TTC549 (cell line): Measurements from ENCODE around the gene DNAH17.
"Not testable (repeated sequence)": the region's sequence is repeated elsewhere in the genome, so short reads cannot be mapped to it uniquely, and the experiment has no call there.

Experiments
- FAIRE-seq: peaks from 2 replicates; lab custom pipeline; 2012; peaks lifted over from hg19 to GRCh38; lab: Jason Lieb, UNC

Gene DNAH17

DNA sequence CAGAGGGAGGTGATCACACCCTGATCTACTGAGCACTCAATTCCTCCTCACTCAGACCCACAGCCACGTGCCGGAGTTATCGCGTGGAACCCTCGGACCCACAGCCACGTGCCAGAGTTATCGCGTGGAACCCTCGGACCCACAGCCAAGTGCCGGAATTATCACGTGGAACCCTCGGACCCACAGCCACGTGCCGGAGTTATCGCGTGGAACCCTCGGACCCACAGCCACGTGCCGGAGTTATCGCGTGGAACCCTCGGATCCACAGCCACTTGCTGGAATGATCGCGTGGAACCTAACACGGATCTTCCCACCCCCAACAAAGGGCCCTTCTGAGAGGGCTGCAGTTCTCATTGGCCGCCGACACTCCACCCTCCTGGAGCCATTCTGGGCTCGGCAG is 101.0 kb downstream of the DNAH17 start:
- FAIRE-seq: no peak

DNA sequence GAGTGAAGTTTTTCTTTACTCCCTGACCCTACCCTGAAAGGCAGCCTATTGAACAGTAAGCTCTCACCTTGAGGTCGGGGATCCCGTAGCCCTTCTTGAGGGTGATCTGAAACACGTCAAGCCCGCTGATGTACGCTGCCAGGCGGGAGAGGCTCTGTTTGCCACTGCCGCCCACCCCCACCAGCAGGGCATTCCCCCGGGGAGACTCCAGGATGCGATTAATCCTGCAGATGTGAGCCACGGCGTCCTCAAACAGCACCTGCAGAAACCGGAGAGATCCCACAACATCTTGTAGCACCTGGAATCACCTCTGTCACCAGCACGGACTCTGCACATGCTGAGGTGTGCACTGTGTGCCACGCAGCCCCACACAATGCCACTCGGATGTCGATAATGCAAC is 102.0 kb downstream of the DNAH17 start:
- FAIRE-seq: no peak

DNA sequence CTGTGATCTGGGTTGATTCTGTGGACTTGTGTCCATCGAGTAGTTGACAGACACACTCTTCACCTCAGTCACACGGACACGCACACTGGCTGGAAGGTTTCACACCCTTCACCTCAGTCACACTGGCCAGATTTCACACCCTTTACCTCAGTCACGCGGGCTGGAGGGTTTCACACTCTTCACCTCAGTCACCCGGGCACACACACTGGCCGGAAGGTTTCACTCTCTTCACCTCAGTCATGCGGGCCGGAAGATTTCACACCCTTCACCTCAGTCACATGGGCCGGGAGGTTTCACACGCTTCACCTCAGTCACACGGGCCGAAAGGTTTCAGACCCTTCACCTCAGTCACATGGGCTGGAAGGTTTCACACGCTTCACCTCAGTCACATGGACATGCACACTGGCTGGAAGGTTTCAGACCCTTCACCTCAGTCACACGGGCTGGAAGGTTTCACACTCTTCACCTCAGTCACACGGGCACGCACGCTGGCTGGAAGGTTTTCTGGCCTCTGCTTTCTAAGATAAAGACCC is 102.5 kb downstream of the DNAH17 start:
- no peak for FAIRE-seq

DNA sequence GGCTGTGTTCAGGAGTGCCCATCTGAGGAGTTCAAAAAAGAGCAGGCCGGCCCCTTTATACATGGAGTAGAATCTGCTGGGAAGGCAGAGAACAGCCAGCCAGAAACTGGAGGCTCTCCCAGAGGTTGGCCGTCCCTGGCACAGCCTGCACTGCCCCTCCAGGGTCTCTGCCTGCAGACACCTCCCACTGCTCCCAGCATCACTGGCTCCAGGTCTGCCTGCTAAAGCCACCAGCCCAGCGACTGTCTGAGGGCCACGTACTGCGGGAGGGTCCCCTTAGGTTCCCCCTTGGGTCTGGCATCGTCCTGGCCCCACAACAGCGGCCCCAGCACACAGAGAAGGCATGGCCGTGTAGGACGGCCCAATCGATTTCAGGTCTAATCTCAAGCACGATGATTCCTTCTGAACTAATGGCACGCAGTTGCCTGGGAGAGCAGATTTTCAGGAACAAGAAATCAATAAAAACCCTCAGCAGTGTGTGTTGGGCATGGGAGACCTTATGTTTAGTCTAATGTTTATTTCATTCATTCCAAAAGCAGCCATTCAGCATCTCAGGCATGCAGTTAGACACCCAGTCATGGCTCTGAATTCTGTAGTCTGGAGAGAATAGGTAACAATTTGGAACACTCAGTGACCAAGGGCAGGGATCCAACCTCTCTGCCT is 103.1 kb downstream of the DNAH17 start:
- FAIRE-seq: no peak

DNA sequence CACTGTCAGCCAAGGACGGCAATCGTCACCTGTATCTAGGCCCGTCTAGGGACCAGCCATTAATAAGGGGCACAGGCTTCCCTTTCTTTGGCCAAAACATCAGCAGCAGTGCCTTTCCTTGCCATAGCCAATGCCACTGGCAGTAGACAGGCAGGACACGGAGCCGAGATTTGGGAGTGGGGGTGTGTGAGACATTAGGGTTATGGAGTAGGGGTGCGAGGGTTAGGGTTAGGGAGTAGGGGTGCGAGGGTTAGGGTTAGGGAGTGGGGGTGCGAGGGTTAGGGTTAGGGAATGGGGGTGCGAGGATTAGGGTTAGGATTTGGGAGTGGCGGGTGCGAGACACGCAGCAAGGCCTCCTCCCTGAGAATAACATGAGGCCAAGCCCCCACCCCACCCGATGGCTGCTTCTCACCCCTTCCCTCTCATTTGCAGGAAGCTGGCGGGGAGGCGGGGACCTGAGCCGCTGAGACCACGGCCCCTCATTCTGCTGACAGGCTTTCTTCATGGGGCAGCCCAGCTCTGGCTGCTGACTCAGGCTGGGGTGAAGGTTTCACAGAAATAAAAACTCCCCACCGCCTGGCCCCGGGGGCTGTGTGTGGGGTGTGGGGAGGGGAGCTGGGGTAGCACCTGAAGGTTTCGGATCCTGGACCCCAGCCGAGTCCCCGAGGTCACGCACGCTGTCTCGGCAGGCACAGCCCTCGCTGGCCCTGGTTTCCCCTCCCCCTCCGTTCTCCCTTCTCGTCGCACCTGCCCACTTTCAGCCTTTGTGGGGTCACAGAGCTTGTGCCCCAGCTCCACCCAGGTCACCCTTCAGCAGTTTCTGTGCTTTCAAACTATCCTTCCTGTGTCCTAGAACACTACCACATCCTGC is 104.9 kb downstream of the DNAH17 start:
- no peak for FAIRE-seq

DNA sequence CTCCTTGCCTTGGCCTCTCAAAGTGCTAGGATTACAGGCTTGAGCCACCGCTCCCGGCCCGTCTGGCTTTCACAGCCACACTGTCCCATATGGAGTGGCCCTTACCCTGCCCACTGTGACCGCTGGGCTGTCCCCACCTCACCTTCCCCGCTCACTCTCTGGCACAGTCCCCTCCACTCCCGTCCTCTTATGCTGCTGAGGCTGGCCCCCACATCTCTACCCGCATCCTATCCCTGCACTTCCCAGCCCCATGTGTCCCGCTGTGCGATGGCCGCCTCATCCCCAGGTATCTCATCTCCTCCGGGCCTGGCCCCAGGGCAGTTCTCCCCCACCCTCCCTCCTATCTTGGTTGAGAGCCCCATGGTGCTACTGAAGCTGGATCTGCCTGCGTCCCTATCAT is 105.6 kb downstream of the DNAH17 start:
- no peak for FAIRE-seq

DNA sequence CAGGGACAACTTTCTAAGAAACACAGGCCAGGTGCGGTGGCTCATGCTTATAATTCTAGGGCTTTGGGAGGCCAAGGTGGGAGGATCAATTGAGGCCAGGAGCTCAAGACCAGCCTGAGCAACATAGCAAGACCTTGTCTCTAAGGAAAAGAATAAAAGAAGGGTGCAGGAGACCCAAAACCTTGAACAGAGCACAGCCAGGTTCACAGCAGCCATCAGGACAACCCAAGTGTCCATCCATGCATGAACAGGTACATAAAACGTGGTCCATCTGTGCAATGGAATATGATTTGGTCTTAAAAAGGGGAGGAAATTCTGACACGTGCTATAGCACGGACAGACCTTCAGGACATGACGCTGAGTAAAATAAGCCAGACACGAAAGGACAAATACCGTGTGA is 107.8 kb downstream of the DNAH17 start:
- no peak for FAIRE-seq

DNA sequence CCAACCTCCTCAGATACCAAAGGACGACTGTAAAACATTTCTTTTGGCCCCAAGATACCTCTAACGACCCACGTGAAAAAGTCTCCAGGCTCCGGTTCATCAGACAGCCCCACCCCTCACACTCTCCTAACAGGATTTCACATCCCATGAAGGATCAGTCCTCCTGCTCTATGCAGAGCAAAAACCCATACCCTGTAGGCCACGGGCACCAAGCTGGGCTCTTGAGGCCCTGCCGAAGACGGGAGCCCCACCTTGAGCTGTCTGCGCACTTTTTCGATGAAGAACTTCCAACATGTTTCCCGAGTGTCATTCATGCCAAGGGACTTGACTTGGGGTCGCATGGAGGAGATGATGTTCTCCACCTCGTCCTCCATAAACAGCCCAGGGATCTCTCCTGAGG is 108.8 kb downstream of the DNAH17 start:
- no peak for FAIRE-seq

DNA sequence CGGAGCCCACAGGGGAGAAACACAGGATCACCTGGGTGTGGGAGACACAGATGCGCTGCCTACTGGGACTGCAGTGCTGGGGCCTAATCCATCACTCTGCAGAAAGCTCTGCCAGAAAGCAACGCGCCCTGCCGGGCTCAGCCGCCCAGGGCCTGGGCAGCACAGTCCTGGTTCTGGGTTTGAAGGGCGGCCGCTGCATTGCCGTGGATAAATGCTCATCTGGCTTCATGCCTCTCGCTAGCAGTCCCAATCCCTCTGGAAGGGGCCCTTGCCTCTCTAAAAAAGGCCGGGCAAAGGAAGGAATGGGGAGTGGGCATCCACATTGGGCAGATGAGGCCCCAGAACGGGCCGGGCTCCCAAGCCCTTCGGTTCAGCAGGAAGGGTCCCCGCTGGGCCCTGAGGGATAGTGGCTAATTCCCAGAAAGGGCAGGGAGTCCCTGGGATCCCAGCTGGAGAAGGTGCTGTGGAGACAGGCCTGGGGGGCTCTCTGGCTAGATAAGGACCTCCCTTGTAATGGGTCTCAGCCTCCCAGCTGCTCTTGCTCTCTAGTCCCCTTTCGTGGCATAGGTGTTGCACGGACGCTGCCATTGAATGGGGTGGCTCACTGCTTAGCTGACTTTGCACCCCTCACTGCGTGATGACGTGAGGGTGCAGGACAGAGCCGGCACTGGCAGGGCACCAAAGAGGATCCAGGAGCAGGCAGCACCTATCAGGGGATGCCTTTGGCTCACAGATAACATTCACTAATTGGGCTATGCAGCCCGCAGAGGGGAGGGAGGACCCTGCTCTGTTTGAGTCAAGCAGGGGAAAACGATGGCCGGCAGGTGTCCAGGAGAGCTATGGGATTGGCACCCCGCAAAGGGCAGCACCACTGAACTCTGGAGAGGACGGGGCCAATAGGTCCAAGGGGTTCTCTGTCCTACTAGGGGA is 110.1 kb downstream of the DNAH17 start:
- no peak for FAIRE-seq

DNA sequence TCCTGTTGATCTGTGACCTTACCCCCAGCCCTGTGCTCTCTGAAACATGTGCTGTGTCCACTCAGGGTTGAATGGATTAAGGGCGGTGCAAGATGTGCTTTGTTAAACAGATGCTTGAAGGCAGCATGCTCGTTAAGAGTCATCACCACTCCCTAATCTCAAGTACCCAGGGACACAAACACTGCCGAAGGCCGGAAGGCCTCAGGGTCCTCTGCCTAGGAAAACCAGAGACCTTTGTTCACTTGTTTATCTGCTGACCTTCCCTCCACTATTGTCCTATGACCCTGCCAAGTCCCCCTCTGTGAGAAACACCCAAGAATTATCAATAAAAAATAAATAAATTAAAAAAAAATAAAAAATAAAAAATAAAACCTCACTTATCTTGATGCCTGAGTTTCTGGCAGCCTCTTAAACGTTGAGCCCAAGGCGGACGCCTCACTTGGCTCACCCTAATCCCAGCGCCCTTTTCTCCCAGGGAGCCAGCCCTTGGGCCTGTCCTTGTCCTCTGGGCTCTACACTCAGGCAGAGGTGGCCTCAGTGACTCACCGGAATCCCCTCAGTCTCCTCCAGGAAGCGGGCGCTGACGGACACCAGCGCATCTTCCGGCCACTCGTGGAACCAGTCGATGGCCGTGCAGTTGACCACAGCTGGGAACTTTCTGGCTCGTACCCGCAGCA is 110.9 kb downstream of the DNAH17 start:
- not testable (repeated sequence) for FAIRE-seq

DNA sequence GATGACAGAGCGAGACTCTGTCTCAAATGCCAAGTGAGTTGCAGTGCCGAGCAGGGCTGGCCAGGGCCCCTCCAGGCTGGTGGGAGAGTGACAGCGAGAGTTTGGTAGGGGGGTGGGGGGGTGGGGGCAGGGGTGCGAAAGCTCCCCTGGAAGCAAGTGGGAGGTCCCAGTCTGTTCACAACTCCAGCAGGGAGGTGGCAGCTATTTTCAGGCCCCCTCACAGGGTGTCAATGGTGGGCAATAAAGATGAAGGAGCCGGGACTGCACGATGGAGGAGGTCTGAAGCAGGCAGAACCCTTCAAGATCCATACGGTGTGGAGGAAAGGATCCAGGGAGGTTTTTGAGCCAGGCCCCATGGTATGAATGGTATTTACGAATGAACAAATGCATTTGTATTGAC is 115.0 kb downstream of the DNAH17 start:
- no peak for FAIRE-seq

DNA sequence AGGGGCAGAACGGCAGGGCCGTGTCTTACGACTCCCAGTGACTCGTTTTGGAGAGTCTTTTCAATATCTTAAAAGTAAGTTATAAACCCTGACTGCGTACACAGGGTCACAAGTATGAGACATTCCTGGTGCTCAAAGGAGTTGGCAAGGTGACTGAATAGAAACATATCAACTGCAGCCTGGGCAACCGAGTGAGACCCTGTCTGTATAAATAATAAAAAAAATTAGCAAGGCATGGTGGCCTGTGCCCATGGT is 115.5 kb downstream of the DNAH17 start:
- no peak for FAIRE-seq

DNA sequence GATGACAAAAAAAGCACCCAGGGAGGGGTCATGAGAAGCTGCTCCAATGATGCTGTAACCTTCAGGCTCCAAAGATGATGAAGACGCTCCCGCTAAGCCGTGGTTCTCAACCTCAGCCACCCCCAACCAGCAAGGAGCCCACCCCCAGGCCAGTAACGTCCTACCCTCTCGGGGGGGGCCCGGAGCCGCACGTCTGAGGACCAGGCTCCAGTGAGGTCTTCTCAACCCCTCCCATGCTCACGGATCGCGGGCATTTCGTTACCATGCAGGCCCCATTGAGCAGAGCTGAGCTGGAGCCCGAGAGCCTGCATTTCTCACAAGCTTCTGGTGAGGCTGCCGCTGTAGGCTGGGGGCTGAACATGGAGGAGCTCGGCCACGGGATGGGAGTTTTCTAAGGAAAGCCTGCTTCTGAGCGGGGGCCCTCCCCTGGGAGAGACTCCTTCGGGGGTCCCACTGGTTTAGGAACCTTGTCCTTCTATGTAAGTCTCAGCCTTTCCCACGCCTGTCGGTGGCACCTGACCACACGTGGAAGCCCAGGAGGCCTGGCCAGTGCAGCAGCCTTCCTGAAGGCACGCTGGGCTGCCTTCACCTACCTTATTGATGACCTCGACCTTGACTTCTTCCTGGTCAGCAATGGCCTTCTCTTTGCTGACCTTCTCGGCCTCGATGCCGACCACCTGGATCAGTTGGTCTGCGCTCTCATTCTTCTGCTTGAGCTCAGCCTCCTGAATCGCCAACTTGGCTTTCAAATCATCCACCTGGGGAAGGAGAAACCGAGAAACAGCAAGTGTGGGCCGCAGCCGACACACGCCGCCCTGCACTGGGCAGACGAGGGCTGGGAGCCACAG is 116.0 kb downstream of the DNAH17 start:
- no peak for FAIRE-seq

DNA sequence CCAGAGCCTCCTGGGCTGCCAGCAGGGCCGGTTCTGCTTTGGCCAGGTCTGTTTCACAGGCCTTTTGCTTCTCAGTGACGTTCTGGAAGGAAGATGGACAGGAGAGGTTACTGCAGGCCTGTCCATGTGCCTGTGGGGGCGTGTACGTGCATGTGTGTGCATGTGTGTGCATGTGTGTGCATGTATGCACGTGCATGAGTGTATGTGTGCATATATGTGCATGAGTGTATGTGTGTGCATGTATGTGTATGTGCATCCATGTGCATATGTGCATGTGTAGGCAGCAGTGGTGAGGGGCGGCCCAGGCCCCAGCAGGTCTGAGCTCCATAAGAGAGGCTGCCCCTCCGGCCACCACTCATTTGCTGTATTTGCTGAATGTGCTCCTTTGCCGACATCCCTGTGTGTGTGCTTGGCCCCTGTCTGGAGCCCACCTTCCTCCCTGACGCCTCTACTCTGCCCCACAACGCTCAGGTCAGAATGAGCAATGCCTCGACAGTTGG is 117.0 kb downstream of the DNAH17 start:
- no peak for FAIRE-seq

DNA sequence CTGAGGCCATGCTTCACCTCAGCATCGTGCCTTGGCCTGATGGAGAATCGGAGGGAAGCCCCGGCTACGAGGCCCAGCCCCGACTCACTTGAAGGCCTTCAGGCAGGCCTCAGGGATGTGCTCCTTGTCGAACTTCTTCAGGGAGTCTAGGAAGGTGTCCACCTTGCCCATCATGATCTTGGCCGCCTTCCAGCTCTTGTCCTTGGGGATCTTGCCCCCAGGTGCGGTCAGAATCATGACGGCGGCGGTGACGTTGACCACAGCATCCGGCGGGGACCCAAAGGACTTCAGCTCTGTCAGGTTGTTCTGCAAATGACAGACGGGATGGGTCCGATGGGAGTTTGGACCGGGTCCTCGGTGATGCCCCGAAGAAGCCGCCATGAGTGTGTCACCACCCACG is 117.5 kb downstream of the DNAH17 start:
- no peak for FAIRE-seq

DNA sequence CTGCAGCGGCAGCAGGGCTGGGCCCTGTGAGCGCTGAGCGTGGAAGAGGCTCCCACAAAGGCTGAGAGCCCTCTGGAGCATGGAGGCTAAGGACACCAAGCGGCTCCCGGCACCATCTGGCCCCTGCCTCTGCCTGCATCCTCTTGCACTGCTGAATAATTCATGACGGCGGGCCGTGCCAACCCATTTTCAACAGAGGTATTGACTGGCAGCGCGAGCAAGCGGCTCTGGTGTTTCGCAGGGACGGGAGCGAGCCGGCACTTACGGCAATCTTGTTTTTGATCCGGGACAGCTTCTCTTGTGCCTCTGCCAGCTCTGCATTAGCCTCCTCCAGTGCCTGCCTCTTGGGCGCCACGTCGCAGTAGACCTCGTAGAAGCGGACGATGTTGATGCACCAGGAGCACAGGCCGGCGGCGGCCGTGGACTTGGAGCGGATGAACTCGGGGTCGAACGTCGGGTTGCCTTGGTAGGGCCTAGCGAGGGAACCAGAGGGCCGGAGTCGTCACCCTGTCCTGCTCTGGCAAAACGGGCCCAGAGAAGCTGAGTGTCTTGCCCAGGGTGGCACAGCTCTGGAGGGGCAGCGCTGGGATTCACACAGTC is 118.4 kb downstream of the DNAH17 start:
- FAIRE-seq: no peak

DNA sequence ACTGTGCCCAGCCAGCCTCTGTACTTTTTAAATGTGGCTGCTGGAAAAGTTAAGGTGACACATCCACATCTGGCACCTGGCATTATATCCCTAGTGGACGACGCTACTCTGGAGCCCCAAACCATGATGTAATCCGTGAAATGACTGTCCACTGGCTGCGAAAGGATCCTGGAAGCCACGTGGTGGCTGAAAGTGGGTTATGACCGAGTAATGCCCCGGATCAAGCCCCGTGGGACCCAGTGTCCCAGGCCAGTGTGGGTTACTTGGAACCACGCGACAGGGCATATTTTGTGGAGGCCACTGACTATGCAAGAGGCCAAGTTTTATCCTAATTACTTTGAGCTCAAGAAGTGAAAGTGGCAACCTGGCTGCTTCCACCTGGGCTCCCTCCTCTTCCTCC is 119.1 kb downstream of the DNAH17 start:
- FAIRE-seq: no peak

DNA sequence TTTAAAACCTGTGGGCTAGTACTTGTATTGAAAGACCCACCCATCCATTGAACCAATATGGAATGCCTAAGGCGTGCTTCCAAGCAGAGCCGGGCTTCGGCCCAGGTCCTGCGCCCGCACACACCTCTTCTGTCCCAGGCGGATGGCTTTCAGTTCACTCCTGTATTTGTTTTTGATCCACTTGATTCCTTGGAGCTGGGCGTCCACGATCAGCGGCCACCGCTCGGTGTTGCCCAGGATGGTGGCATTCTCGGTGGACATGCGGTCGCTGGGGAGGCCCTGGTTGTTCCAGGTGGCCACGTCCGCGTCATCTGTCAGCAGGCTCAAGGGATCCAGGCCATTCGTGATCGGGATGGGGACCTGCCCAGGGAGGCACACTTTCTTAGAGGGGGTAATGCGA is 122.8 kb downstream of the DNAH17 start:
- no peak for FAIRE-seq

DNA sequence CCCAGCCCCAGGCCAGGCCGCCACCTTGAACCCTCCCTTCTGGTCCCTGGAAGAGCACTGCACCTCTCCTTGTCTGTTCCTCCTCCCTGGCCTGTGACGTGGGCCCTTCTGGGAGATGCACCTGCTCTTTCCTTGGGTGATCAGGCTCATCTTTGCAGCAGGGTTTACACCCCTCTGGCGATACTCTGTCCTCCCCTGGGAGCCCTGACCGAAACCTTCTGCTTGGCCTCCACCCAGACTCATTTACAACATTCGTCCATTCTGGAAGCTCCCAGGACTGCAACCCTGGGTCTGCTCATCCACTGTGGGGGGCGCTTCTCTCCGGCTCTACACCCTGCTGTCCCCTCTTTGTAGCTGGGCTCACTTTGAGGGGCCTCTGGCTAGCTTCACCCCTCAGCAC is 125.4 kb downstream of the DNAH17 start:
- no peak for FAIRE-seq

DNA sequence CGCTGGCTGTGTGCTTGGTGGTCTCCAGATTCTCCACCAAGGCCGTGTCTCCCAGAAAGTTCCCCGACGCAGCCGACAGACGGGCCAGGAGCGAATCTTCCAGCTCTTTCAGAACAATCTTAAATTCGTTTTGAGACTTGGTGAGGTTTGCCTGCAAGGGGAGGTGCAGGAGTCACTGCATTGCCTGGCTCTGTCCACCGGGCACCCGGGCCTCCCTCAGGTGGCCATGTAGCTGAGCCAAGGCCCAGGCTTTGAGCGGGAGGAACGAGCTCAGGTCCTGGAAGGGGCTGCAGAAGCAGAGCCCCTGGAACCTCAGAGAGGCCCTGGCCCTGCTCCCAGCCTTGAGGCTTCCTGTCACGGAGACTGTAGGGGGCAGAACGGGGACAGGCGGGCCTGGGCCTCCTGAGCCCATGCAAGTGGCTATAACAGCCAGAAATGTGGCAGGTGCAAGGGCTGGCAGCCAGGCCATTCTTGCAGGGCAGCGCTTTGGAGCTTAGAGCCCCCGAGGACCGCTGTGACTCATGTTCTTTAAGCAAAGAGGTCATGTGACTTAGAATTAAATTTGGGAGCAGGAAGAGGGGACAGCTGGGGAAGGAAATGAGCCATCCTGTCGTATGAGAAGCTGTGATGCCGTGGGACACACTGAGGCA is 126.4 kb downstream of the DNAH17 start:
- FAIRE-seq: no peak
